ENCODE data around the gene PHLDA3. TPM values are rescaled to one million over a fixed set of nuclear protein-coding genes. Genes with fewer than 3 reads are reported as not detected.

Gene PHLDA3
- total RNA-seq, 4 donors from 2014 or later: 60.9 to 87.9 (median 75.1) TPM

- Histone ChIP-seq H3K9me3 (no peaks in the 10 kb centered on the region), H3K36me3 (peaks cover 0 to 6% (median 0%) of the 10 kb centered on the region in 3 donors), H3K27me3 (no peaks in the 10 kb centered on the region), H3K4me1 (peaks cover 18 to 75% (median 47%) of the 10 kb centered on the region in 3 donors), H3K27ac (peak within 1 kb of the TSS; percentile 90 to 97 (median 92)), H3K4me3 (peak within 1 kb of the TSS; percentile 60 to 92 (median 62))
- peak; percentile 44 for DNase-seq
- TF ChIP-seq POLR2A (IDR thresholded peaks at IDR 0.05): peak in 3 of 4 donors; percentile 30 to 97 (median 93)
- TF ChIP-seq, protein P1, sequence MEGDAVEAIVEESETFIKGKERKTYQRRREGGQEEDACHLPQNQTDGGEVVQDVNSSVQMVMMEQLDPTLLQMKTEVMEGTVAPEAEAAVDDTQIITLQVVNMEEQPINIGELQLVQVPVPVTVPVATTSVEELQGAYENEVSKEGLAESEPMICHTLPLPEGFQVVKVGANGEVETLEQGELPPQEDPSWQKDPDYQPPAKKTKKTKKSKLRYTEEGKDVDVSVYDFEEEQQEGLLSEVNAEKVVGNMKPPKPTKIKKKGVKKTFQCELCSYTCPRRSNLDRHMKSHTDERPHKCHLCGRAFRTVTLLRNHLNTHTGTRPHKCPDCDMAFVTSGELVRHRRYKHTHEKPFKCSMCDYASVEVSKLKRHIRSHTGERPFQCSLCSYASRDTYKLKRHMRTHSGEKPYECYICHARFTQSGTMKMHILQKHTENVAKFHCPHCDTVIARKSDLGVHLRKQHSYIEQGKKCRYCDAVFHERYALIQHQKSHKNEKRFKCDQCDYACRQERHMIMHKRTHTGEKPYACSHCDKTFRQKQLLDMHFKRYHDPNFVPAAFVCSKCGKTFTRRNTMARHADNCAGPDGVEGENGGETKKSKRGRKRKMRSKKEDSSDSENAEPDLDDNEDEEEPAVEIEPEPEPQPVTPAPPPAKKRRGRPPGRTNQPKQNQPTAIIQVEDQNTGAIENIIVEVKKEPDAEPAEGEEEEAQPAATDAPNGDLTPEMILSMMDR (IDR thresholded peaks at IDR 0.05): peak in 2 of 6 experiments; percentile 9 to 18
- 3% methylated on average over 5 to 15 of the region's 71 CpGs for WGBS, 2 donors
- intact Hi-C loops (cut with DNase I): no loop called here
Measured at GRCh38 chr1:201506557-201507359, 37.8 kb upstream of the PHLDA3 start, which contains the start of gene CSRP1. TSS of gene CSRP1 (minus strand) at chr1:201507123. CDS start at chr1:201496303, 10,820 bp downstream.

- peak overlapping the region; percentile 90 to 97 (median 92) for H3K27ac ChIP-seq
- H3K9me3 ChIP-seq: no peaks in the 10 kb centered on the region
- intact Hi-C loops (cut with DNase I): no loop called here
- H3K4me1 ChIP-seq: peaks cover 19 to 75% (median 50%) of the 10 kb centered on the region in 3 donors
- TF ChIP-seq, protein P1 (IDR thresholded peaks at IDR 0.05): no peak
- TF ChIP-seq POLR2A (IDR thresholded peaks at IDR 0.05): no peak
- no peaks in the 10 kb centered on the region for H3K27me3 ChIP-seq
- peaks cover 0 to 6% (median 0%) of the 10 kb centered on the region in 3 donors for H3K36me3 ChIP-seq
- peak overlapping the region; percentile 60 to 92 (median 62) for H3K4me3 ChIP-seq
- 18 to 38% methylated on average over 2 of the region's 3 CpGs for WGBS, 2 donors
- no peak for DNase-seq
Measured at GRCh38 chr1:201506092-201506491, 37.1 kb upstream of the PHLDA3 start.

DNA sequence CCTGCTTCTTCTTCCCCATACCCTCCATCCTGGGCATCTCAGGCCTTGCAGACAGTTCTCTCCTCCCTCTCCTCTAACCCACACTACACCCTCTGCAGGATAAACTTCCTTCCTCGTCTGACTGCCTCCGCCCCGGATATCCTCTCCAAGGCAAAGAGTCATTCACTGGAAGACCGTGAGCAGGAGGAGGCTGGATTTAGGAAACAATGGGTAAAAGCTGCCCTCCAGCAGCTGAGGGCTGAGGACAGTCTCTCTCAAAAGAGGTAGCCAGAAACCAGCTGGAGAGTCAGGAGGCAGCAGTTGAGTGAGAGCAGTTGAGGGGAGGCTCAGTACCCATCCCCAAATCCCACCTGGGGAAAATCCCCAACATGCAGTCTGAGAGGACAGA, 36.5 kb upstream of the PHLDA3 start:
- peak overlapping the region; percentile 60 to 92 (median 62) for H3K4me3 ChIP-seq
- DNase-seq: no peak

GRCh38 chr1:201504799-201505502, 36.0 kb upstream of the PHLDA3 start:
- peaks cover 0 to 6% (median 0%) of the 10 kb centered on the region in 3 donors for H3K36me3 ChIP-seq
- peak overlapping the region; percentile 90 to 97 (median 92) for H3K27ac ChIP-seq
- DNase-seq: no peak
- peaks cover 30 to 82% (median 59%) of the 10 kb centered on the region in 3 donors for H3K4me1 ChIP-seq
- intact Hi-C loops (cut with DNase I): no loop called here
- peak overlapping the region; percentile 60 to 92 (median 62) for H3K4me3 ChIP-seq
- WGBS, 2 donors: 60 to 61% methylated on average over 9 of the region's 9 CpGs
- no peaks in the 10 kb centered on the region for H3K9me3 ChIP-seq
- H3K27me3 ChIP-seq: no peaks in the 10 kb centered on the region
- peak in 1 of 4 donors; percentile 15 for TF ChIP-seq POLR2A (IDR thresholded peaks at IDR 0.05)
- TF ChIP-seq, protein P1 (IDR thresholded peaks at IDR 0.05): no peak

More for the DNA sequence above, 36.5 kb upstream of the PHLDA3 start:
- Histone ChIP-seq H3K4me1 (peaks cover 25 to 77% (median 54%) of the 10 kb centered on the region in 3 donors), H3K27ac (peak overlapping the region; percentile 90 to 97 (median 92)), H3K36me3 (peaks cover 0 to 6% (median 0%) of the 10 kb centered on the region in 3 donors), H3K9me3 (no peaks in the 10 kb centered on the region), H3K27me3 (no peaks in the 10 kb centered on the region)
- 0% methylated on average over 1 to 2 of the region's 4 CpGs for WGBS, 2 donors
- TF ChIP-seq, protein P1 (IDR thresholded peaks at IDR 0.05): peak in 1 of 6 experiments; percentile 20
- peak in 2 of 4 donors; percentile 6 to 60 for TF ChIP-seq POLR2A (IDR thresholded peaks at IDR 0.05)
- intact Hi-C loops (cut with DNase I): no loop called here
